Thoracic aorta (tissue), 2 donors: Measurements from ENCODE around the gene CLMN. TPM values are rescaled to one million over a fixed set of nuclear protein-coding genes. Genes with fewer than 3 reads are reported as not detected.
"Not testable (repeated sequence)": the region's sequence is repeated elsewhere in the genome, so short reads cannot be mapped to it uniquely, and the experiment has no call there.

ENCODE experiments used
- ATAC-seq: fragments of 150-250 bp; one replicate; pipeline ENCODE4 v1.8.0; 2017; ENCODE audit warnings: low read depth; ENCODE audit not compliant: insufficient number of reproducible peaks, low FRiP score
- DNase-seq: peaks from one replicate; pipeline ENCODE4 v3.0.0-alpha.2; 2020; ENCODE audit warnings: low spot score
- H3K27ac ChIP-seq, 2 donors: fragments of 200-600 bp; sonication (generic); 1 replicate in 1 of 2; 2 replicates in 1 of 2; pipeline ENCODE4 v1.5.1; 2016; ENCODE audit warnings: mild to moderate bottlenecking in 2 of 2, moderate library complexity in 2 of 2
- H3K27me3 ChIP-seq: fragments of 200-600 bp; sonication (generic); replicated peaks from 2 replicates; pipeline ENCODE4 v1.6.0; 2016; ENCODE audit warnings: mild to moderate bottlenecking; ENCODE audit not compliant: insufficient read depth
- H3K36me3 ChIP-seq: fragments of 200-600 bp; sonication (generic); one replicate; pipeline ENCODE4 v1.5.1; 2016
- H3K4me1 ChIP-seq, 2 donors: fragments of 200-600 bp; sonication (generic); 1 replicate in 1 of 2; 2 replicates in 1 of 2; pipeline versions ENCODE4 v1.5.1 to v1.6.0; 2016; ENCODE audit warnings: low read depth in 2 of 2, mild to moderate bottlenecking in 1 of 2; ENCODE audit not compliant: control insufficient read depth in 1 of 2
- H3K4me3 ChIP-seq: fragments of 200-600 bp; sonication (generic); 2 replicates; pipeline ENCODE4 v1.5.1; 2016; ENCODE audit warnings: mild to moderate bottlenecking
- H3K9me3 ChIP-seq: fragments of 200-600 bp; sonication (generic); 2 replicates; pipeline ENCODE4 v1.5.1; 2016
- total RNA-seq, 2 donors: library from RNA; depleted of rRNA; stranded (reverse); fragments of >200 nt; gene quantifications; one replicate each; pipeline versions ENCODE4 v1.1.0 to v1.2.3, GENCODE V29; 2016
- TF ChIP-seq, protein P1 (sequence below): fragments of 200-600 bp; sonication (generic); IDR thresholded peaks from one replicate; pipeline ENCODE4 v1.5.1; 2019; ENCODE audit warnings: antibody characterized with exemption

CLMN gene
- total RNA-seq, 2 donors from 2014 or later: 7.3 to 10.4 TPM

- H3K36me3 ChIP-seq: no peaks in the 10 kb centered on the region
- no peak overlapping the region for H3K4me3 ChIP-seq
- no peaks in the 10 kb centered on the region for H3K27me3 ChIP-seq
- no peaks in the 10 kb centered on the region for H3K9me3 ChIP-seq
- ATAC-seq (no peak), DNase-seq (no peak)
- no peak overlapping the region for H3K27ac ChIP-seq
- H3K4me1 ChIP-seq: no peaks in the 10 kb centered on the region
- TF ChIP-seq, protein P1, sequence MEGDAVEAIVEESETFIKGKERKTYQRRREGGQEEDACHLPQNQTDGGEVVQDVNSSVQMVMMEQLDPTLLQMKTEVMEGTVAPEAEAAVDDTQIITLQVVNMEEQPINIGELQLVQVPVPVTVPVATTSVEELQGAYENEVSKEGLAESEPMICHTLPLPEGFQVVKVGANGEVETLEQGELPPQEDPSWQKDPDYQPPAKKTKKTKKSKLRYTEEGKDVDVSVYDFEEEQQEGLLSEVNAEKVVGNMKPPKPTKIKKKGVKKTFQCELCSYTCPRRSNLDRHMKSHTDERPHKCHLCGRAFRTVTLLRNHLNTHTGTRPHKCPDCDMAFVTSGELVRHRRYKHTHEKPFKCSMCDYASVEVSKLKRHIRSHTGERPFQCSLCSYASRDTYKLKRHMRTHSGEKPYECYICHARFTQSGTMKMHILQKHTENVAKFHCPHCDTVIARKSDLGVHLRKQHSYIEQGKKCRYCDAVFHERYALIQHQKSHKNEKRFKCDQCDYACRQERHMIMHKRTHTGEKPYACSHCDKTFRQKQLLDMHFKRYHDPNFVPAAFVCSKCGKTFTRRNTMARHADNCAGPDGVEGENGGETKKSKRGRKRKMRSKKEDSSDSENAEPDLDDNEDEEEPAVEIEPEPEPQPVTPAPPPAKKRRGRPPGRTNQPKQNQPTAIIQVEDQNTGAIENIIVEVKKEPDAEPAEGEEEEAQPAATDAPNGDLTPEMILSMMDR: no peak
These were observed 109.0 kb downstream of the CLMN start for GRCh38 chr14:95210699-95211098.

- TF ChIP-seq, protein P1: no peak
- Histone ChIP-seq H3K9me3 (no peaks in the 10 kb centered on the region), H3K27ac (no peak overlapping the region), H3K4me3 (no peak overlapping the region), H3K27me3 (no peaks in the 10 kb centered on the region), H3K36me3 (no peaks in the 10 kb centered on the region), H3K4me1 (no peaks in the 10 kb centered on the region)
- ATAC-seq (no peak), DNase-seq (no peak)
These were observed 111.1 kb downstream of the CLMN start for GRCh38 chr14:95208598-95208997.

DNA sequence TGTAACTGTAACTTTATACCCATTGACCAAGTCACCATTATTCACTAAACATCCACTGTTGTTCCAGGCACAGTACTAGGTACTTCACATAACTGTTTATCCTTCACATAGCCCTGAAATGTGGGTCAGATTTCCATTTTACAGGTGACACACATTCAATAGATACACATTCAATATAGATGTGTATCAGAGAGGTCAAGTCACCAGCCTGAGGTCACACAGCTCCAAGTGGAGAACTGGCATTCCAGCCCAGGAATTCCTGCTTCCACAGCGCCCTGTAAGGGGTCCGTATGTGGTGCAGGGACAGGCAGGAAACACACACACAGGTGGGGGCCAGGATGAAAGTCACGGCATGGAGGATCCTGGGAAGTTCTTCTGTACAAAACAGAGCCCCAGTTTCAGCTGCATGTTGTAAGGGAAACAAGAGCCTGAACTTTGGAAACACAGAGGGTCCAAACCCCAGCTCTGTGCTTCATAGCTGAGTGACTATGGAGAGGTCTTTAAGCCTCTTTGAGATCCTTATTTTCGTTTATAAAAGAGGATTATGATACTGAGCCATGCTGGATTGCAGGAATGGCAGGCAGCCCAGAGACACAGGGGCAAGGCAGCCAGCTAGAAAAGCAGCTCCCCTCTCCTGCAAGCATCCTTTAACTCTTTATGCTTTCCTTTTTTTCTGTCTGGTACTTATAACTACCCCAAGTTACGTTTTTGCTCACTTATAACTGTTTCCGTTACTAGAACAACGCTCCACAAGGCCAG, 112.1 kb downstream of the CLMN start:
- TF ChIP-seq, protein P1: no peak
- no peak for DNase-seq
- Histone ChIP-seq H3K4me3 (no peak overlapping the region), H3K27me3 (no peaks in the 10 kb centered on the region), H3K27ac (no peak overlapping the region), H3K4me1 (no peaks in the 10 kb centered on the region), H3K36me3 (no peaks in the 10 kb centered on the region), H3K9me3 (no peaks in the 10 kb centered on the region)
- no peak for ATAC-seq

DNA sequence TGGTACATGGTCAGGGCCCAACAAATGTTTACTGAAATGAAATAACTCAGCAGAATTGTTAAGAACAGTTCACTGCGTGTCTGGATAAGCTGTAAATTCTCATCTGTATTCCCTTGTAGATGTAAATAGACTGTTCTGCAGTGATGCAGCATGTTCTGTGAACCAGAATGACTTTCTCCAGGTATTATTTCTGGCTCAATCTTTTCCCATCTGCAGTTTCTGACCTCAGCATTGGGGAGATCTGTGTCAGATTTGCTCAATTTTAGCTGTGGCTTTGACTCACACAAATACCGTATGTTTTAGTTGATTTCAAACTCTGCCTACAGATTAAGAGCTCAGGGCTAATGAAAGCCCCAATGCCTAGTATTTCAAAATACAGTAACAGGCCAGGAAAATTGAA, 113.2 kb downstream of the CLMN start:
- Histone ChIP-seq H3K27ac (no peak overlapping the region), H3K9me3 (no peaks in the 10 kb centered on the region), H3K4me3 (no peak overlapping the region), H3K4me1 (no peaks in the 10 kb centered on the region), H3K36me3 (no peaks in the 10 kb centered on the region), H3K27me3 (no peaks in the 10 kb centered on the region)
- ATAC-seq (no peak), DNase-seq (no peak)
- TF ChIP-seq, protein P1: no peak

GRCh38 chr14:95204705-95205104, 115.0 kb downstream of the CLMN start:
- DNase-seq (no peak), ATAC-seq (no peak)
- H3K36me3 ChIP-seq: no peaks in the 10 kb centered on the region
- H3K4me3 ChIP-seq: no peak overlapping the region
- TF ChIP-seq, protein P1: no peak
- no peaks in the 10 kb centered on the region for H3K9me3 ChIP-seq
- H3K27ac ChIP-seq: no peak overlapping the region
- H3K27me3 ChIP-seq: no peaks in the 10 kb centered on the region
- H3K4me1 ChIP-seq: no peaks in the 10 kb centered on the region

- H3K4me1 ChIP-seq, ATAC-seq, H3K27me3 ChIP-seq, H3K36me3 ChIP-seq, H3K4me3 ChIP-seq, DNase-seq, H3K27ac ChIP-seq, H3K9me3 ChIP-seq: not testable (repeated sequence)
These were observed 118.0 kb downstream of the CLMN start for GRCh38 chr14:95201745-95202144.
